HepG2 (cell line): ENCODE data around the gene PARP6. TPM values are rescaled to one million over a fixed set of nuclear protein-coding genes. Genes with fewer than 3 reads are reported as not detected.

ENCODE experiments used
- ARHGAP35 ChIP-seq: sonication (generic); formaldehyde crosslinking; IDR thresholded peaks from 2 replicates; pipeline ENCODE4 v1.9.0; 2022; ENCODE audit warnings: mild to moderate bottlenecking, inconsistent platforms, moderate library complexity, missing genetic modification reagents, borderline replicate concordance
- ATF7 ChIP-seq, 2 experiments: fragments of 450-650 bp in 1 of 2; sonication (generic) in 1 of 2; formaldehyde crosslinking in 1 of 2; IDR thresholded peaks; 2 replicates each; pipeline versions ENCODE4 v1.4.0 to v1.6.1; 2016 to 2020; ENCODE audit warnings: antibody characterized with exemption in 1 of 2, mild to moderate bottlenecking in 1 of 2, missing genetic modification reagents in 1 of 2
- BRCA1 ChIP-seq: sonication (generic); formaldehyde crosslinking; IDR thresholded peaks from 2 replicates; pipeline ENCODE4 v1.4.0; 2020; ENCODE audit warnings: missing genetic modification reagents
- CHD2 ChIP-seq: IDR thresholded peaks from 2 replicates; pipeline ENCODE4 v1.6.1; 2011; ENCODE audit warnings: low read depth, low read length, improper control_type of control experiment
- DNMT1 ChIP-seq: sonication (generic); formaldehyde crosslinking; IDR thresholded peaks from 2 replicates; pipeline ENCODE4 v1.5.1; 2020; ENCODE audit warnings: mild to moderate bottlenecking, missing genetic modification reagents
- HES4 ChIP-seq: sonication (generic); formaldehyde crosslinking; IDR thresholded peaks from 2 replicates; pipeline ENCODE4 v1.9.0; 2021; ENCODE audit warnings: mild to moderate bottlenecking, missing genetic modification reagents, borderline replicate concordance
- PPARG ChIP-seq: conservative IDR thresholded peaks from 2 replicates; pipeline ENCODE4 v1.6.1; 2016; ENCODE audit warnings: missing biosample characterization, missing genetic modification reagents
- SETDB1 ChIP-seq: sonication (generic); formaldehyde crosslinking; IDR thresholded peaks from 2 replicates; pipeline ENCODE4 v1.5.1; 2020; ENCODE audit warnings: missing genetic modification reagents, mild to moderate bottlenecking, borderline replicate concordance
- SKI ChIP-seq: fragments of 450-650 bp; IDR thresholded peaks from one replicate; pipeline ENCODE4 v1.6.1; 2018; ENCODE audit warnings: mild to moderate bottlenecking; ENCODE audit not compliant: partially characterized antibody
- ZNF12 ChIP-seq: sonication (generic); formaldehyde crosslinking; IDR thresholded peaks from 2 replicates; pipeline ENCODE4 v1.5.0; 2020; ENCODE audit warnings: missing genetic modification reagents
- ZNF713 ChIP-seq: sonication (generic); formaldehyde crosslinking; IDR thresholded peaks from 2 replicates; pipeline ENCODE4 v1.4.0; 2020; ENCODE audit warnings: mild to moderate bottlenecking, missing genetic modification reagents
- polyA plus RNA-seq, 8 experiments: library from polyadenylated mRNA; depleted of rRNA in 3 of 8; stranded (reverse) in 7 of 8; unstranded in 1 of 8; fragments of >200 nt; fragmentation: Illumina TruSeq in 4 of 8; extraction: Trizol in 4 of 8; gene quantifications; 2 replicates each; pipeline versions ENCODE4 v1.2.1 to v1.2.3, GENCODE V29; 2011 to 2016; ENCODE audit warnings: low read depth in 4 of 8, missing spikeins in 1 of 8, mixed read lengths in 1 of 8; ENCODE audit not compliant: insufficient read depth in 1 of 8
- total RNA-seq, 5 experiments: library from RNA; depleted of rRNA; stranded (reverse); fragments of >200 nt; fragmentation: Illumina TruSeq; extraction: Trizol; gene quantifications; 2 replicates each; pipeline ENCODE4 v1.2.3, GENCODE V29; 2016; ENCODE audit warnings: low read depth in 1 of 5
- TF ChIP-seq, protein P1 (sequence below): sonication (generic); formaldehyde crosslinking; IDR thresholded peaks from 2 replicates; pipeline ENCODE4 v1.5.1; 2020; ENCODE audit warnings: missing genetic modification reagents, mild to moderate bottlenecking, borderline replicate concordance
- TF ChIP-seq, protein P2 (sequence below): sonication (generic); formaldehyde crosslinking; IDR thresholded peaks from 2 replicates; pipeline ENCODE4 v1.8.0; 2022; ENCODE audit warnings: missing genetic modification reagents, mild to moderate bottlenecking, borderline replicate concordance
- TF ChIP-seq, protein P3 (sequence below): IDR thresholded peaks from 2 replicates; pipeline ENCODE4 v1.6.1; 2012; ENCODE audit warnings: low read depth, low read length, improper control_type of control experiment
- TF ChIP-seq, protein P4 (sequence below): sonication (generic); formaldehyde crosslinking; IDR thresholded peaks from 2 replicates; pipeline ENCODE4 v1.5.1; 2020; ENCODE audit warnings: missing genetic modification reagents, mild to moderate bottlenecking, borderline replicate concordance
- TF ChIP-seq, protein P5 (sequence below): IDR thresholded peaks from 2 replicates; pipeline ENCODE4 v1.6.1; 2016

PARP6 gene
- total and polyA plus RNA-seq, 2 of the 13 experiments (the other 11 are each of a cell fraction or from before 2014, with no cell fraction given) = 0.22 to 0.87 TPM

DNA sequence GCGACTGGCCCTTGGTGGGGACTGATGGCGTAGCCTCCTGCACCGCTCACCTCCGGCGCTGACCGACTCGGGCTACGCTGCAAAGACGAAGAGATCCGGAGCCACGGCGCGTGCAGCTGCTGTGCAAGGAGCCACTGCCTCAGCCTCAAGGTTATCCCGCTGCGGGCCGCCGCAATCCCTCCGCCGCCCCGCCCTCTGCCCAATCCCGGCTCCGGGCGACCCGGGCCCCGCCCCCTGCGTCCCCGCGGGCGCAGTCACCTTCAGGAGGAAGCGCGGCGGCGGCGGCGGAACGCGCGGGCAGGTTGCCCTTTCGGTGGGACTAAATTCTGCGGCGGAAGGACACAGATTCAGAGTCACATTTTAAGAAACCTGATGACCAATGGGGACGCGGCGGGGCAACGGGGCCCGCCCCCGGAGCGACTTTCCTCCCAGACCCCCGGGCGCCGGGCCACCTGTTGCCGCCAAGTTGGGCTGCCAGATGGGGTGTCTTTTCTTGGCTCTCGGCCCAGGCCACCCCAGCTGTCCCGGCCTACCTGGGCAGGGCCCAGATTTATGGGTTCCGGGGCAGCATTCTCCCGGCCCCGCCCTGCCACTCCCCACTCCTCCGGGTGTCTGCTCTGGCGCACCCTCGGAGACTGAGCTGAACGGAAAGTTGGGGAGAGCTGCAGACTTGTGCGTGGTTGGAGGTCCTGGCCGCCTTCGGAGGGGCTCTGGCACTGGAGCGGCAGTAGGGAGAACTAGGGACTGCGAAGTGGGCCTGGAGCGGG lies 41.1 kb downstream of the PARP6 start, which contains the start of gene PKM (continued):
- TF ChIP-seq, protein P1, sequence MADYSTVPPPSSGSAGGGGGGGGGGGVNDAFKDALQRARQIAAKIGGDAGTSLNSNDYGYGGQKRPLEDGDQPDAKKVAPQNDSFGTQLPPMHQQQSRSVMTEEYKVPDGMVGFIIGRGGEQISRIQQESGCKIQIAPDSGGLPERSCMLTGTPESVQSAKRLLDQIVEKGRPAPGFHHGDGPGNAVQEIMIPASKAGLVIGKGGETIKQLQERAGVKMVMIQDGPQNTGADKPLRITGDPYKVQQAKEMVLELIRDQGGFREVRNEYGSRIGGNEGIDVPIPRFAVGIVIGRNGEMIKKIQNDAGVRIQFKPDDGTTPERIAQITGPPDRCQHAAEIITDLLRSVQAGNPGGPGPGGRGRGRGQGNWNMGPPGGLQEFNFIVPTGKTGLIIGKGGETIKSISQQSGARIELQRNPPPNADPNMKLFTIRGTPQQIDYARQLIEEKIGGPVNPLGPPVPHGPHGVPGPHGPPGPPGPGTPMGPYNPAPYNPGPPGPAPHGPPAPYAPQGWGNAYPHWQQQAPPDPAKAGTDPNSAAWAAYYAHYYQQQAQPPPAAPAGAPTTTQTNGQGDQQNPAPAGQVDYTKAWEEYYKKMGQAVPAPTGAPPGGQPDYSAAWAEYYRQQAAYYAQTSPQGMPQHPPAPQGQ (CRISPR knock-in tag) = 0 out of 2 replicates have a peak, but pooled peaks have one; percentile 15
- TF ChIP-seq, protein P2, sequence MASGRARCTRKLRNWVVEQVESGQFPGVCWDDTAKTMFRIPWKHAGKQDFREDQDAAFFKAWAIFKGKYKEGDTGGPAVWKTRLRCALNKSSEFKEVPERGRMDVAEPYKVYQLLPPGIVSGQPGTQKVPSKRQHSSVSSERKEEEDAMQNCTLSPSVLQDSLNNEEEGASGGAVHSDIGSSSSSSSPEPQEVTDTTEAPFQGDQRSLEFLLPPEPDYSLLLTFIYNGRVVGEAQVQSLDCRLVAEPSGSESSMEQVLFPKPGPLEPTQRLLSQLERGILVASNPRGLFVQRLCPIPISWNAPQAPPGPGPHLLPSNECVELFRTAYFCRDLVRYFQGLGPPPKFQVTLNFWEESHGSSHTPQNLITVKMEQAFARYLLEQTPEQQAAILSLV (CRISPR knock-in tag) = peak; percentile 59; the same call in 1 of the 2 replicates
- TF ChIP-seq, protein P3, sequence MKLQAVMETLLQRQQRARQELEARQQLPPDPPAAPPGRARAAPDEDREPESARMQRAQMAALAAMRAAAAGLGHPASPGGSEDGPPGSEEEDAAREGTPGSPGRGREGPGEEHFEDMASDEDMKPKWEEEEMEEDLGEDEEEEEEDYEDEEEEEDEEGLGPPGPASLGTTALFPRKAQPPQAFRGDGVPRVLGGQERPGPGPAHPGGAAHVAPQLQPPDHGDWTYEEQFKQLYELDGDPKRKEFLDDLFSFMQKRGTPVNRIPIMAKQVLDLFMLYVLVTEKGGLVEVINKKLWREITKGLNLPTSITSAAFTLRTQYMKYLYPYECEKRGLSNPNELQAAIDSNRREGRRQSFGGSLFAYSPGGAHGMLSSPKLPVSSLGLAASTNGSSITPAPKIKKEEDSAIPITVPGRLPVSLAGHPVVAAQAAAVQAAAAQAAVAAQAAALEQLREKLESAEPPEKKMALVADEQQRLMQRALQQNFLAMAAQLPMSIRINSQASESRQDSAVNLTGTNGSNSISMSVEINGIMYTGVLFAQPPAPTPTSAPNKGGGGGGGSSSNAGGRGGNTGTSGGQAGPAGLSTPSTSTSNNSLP = peak; percentile 89
- TF ChIP-seq CHD2 (peak; percentile 87), ZNF12 (peak; percentile 91), ZNF713 (no peak), SKI (peak; percentile 73), HES4 (CRISPR knock-in tag) (peak; percentile 66; the same call in 1 of the 2 replicates), SETDB1 (CRISPR knock-in tag) (no peak), PPARG (CRISPR knock-in tag) (peak; percentile 41; the same call in 1 of the 2 replicates), ARHGAP35 (CRISPR knock-in tag) (peak; percentile 47; the same call in 1 of the 2 replicates), ATF7 (IDR thresholded peaks at IDR 0.05) (no peak), ATF7 (CRISPR knock-in tag; IDR thresholded peaks at IDR 0.05) (no peak), DNMT1 (CRISPR knock-in tag) (peak; percentile 31; the same call in 1 of the 2 replicates), BRCA1 (CRISPR knock-in tag) (peak; percentile 26; the same call in 1 of the 2 replicates)
- TF ChIP-seq, protein P4, sequence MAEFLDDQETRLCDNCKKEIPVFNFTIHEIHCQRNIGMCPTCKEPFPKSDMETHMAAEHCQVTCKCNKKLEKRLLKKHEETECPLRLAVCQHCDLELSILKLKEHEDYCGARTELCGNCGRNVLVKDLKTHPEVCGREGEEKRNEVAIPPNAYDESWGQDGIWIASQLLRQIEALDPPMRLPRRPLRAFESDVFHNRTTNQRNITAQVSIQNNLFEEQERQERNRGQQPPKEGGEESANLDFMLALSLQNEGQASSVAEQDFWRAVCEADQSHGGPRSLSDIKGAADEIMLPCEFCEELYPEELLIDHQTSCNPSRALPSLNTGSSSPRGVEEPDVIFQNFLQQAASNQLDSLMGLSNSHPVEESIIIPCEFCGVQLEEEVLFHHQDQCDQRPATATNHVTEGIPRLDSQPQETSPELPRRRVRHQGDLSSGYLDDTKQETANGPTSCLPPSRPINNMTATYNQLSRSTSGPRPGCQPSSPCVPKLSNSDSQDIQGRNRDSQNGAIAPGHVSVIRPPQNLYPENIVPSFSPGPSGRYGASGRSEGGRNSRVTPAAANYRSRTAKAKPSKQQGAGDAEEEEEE (CRISPR knock-in tag) = no peak
- TF ChIP-seq, protein P5, sequence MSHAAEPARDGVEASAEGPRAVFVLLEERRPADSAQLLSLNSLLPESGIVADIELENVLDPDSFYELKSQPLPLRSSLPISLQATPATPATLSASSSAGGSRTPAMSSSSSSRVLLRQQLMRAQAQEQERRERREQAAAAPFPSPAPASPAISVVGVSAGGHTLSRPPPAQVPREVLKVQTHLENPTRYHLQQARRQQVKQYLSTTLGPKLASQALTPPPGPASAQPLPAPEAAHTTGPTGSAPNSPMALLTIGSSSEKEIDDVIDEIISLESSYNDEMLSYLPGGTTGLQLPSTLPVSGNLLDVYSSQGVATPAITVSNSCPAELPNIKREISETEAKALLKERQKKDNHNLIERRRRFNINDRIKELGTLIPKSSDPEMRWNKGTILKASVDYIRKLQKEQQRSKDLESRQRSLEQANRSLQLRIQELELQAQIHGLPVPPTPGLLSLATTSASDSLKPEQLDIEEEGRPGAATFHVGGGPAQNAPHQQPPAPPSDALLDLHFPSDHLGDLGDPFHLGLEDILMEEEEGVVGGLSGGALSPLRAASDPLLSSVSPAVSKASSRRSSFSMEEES (CRISPR knock-in tag) = peak; percentile 73; the same call in 1 of the 2 replicates
